Right renal cortex interstitium (tissue), 3 donors: ENCODE results near the gene IRX1. TPM values are rescaled to one million over a fixed set of nuclear protein-coding genes. Genes with fewer than 3 reads are reported as not detected.
A peak's percentile ranks its signal among the peaks of the same experiment; 100 is the strongest.

ENCODE experiments used
- DNase-seq, 3 donors: peaks; one replicate each; pipeline ENCODE4 v3.0.0-alpha.2; 2013; ENCODE audit warnings: low read depth in 3 of 3, low spot score in 2 of 3
- polyA plus RNA-seq, 3 donors: library from polyadenylated mRNA; unstranded; fragments of 120-200 nt; gene quantifications; one replicate each; pipeline ENCODE4 v1.2.1, GENCODE V29; 2013; ENCODE audit not compliant: insufficient read length in 3 of 3

IRX1 gene
- polyA plus RNA-seq, result 10 to 100 TPM; 23.9 to 28.6 (median 27.0) TPM

GRCh38 chr5:3595006-3595961 lies at the start of gene IRX1:
Gene IRX1, plus strand, starts transcription at chr5:3595832. Its CDS starts 274 bp downstream, at chr5:3596106.
- no peak for DNase-seq

DNA sequence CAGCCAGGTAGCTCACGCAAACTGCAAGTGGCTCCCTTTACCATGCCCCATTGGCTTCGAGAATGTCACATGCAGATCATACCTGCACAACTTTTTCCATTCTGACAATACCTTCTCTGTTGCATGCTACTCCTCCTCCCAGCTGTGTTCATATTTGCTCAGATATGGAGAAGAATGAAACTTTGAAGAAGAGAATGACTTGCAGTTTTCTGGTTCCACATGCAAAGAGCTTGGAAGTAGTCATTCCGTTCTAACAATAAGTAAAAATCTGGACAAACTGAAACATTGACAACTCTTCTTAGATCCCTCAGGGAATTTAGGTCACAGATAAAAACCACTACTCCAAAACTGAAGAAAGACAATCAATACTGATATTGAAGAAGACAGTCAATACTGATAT lies 49.6 kb upstream of the IRX1 start:
- no peak for DNase-seq

DNA sequence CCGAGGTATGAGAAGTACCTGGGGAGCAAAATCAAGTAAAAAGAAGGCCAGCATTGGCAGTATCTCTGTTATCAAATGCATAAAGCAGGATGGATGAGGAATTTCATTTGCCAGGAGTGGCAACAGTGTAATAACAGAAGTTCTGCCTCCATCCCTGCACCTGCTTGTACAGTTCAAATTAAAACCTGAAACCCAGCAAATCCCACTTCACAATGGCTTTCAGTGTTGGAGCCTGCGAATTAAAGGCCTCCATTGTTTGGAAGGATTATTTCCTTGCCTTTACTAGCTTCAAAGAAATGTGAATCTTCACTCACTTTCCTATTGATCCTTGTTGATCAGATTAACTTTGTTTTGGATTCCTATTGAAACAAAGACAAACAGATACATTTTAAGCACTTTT lies 31.5 kb upstream of the IRX1 start:
- no peak for DNase-seq

- peak in 1 of 3 donors; percentile 4 for DNase-seq
Observed at GRCh38 chr5:3564827-3565518, 30.7 kb upstream of the IRX1 start.

DNA sequence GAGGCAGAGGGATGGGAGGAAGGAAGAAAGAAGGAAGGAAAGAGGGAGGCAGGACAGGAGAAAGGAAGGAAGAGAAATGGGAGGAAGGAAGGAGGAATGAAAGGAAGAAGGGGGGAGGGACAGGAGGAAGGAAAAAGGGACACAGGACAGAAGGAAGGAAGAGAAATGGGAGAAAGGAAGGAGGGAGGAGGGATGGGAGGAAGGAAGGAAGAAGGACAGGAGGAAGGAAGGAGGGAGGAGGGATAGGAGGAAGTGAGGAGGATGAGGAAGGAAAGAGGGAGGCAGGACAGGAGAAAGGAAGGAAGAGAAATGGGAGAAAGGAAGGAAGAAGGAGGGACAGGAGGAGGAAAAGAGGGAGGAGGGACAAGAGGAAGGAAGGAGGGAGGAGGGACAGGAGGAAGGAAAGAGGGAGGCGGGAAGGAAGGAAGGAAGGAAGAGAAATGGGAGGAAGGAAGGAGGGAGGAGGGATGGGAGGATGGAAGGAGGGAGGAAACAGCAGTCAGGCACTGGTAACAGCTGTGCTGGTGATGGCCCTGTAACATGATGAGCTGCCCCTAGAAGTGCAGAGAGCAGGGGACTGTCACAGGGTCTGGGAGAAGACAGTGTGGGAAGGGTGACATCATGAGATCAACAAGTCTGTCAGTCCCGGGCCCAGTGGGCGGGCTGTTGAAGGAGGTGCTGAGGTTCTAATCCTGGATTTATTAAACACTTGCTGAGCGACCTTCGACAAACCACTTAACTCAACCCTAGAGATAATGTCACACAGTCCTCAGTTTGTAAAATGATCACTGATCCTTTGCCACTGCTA lies 10.7 kb upstream of the IRX1 start:
- no peak for DNase-seq

DNA sequence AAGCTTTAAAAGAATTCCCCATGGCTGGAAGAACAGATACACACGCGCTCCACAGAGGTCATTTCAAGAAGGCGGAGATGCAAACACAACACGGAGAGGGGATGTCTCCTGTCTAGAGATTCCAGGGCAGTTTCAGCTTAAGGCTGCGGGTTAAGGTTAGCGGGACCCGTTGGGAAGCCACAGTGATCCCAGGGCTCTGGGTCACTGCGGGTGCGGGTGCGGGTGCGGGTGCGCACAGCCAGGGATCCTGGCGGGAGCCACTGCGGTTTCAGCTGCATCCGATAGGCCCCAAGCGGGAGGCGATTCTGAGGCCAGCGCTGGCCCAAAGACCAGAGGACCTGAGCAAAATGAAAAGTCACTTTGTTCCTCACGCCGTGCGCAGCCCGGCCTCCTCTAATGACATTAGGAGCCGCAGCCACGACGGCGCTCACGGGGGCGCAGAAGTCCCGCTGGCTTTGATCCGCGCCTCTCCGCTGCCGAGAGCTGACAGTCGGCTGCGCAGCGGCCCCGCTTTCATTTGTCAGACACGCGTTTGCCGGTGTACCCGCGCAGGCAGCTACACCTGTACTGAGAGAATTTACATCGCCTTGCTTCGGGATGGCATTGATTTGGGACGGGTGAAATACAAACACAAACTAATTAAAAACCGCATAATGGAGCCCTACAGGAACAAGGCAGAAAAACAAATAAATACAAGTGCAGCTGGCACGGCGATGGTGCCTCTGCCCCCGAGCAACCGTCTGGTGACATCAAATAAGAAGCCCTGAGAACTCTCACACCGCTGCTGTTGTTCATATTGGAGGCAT lies 5.3 kb upstream of the IRX1 start:
- DNase-seq, result no peak

- DNase-seq, result no peak
Observed at GRCh38 chr5:3590967-3591900, 4.4 kb upstream of the IRX1 start.

DNA sequence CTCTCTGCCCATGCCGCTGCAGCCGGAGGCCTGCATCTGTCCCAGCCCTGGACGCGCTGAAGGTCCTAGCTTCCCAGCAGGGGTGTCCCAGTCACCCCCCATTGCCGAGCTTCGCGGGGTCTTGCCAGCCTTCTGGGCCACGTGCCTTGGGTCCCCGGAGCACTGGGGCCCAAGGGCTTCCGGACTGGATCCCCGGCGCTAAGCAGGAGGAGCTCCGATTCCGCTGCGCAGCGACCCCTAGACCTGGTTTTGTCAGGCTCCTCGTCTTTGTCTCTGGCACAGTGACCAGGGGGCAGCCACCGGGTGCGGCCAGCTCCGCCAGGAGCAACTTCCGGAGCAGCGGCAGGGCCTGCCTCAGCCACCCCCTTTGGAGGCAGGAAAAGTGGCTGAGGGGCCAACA lies 3.3 kb upstream of the IRX1 start:
- DNase-seq, result no peak

DNA sequence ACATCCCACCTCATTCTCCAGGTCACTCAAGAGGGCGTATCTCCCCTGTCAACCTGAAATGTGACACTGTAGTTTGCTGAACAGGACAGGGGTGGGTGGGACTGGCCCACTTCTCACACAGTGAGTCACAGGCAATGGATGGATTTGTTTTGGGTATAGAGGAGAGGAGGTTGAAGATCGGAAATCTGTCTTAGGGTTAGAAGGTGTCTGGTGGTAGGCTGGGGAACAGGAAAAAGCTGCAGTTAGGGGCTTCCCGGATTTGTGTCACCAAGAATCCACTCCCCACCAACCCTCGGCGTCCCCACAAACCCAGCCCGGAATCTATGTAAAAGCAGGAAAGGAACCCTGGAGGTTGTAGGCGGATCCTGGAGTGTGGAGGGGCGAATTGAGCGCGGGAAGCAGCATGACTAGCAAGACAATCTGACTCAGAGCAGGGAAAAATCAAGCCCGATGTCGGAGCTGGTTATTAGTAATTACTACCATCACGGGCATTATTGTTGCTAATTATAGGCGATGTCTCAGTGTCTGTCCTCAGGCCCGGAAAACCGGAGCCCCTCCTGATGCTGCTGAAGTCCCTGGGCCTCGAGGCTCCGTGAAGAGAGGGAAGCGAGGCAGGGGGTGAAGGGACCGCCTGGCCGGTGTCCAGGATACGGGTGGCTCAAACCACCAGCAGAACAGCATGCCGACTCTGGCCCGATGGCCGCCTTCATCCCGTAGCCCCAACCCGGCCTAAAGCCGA lies 1.7 kb upstream of the IRX1 start:
- no peak for DNase-seq

DNA sequence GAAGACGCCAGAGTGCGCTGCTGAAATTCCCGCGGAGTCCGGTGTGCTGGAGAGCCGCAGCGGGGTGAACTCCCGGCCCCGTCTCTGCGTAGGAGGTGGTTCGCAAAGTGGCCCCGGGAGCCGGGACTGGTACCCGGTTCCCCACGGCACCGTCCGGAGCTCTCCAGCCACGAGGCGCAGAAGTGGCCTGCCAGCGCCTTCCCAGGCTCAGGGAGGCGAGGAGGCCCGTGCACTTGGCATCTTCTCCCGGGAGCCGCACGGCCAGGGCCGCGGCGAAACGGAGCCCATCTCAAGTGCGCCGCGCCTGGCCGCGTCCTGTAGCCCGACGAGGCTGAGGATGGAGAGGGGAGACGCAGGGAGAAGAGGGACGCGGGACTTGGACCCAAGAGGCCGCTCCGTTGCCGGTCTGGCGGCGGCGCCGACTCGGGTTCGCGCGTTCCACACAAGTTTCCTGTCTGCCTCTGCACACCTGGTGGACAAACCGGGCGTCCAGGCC lies 1.1 kb upstream of the IRX1 start:
- DNase-seq, result no peak

- DNase-seq, result no peak
Observed at GRCh38 chr5:3596261-3596825, 711 bp downstream of the IRX1 start.

DNA sequence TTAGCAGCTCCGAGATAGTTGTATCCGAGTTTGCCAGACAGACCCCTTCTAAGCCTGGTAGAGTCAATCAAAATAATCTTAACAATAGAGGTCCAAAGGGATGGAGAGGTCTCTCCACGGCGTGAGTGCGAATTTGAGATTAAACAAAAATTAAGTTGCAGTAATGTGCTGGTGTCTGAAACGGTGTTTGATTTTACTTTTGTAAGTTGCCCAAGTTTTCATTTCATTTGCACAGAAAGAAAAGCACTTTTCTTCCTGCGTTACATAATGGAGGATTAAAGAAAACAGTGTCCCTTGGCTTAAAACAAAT lies 1.2 kb downstream of the IRX1 start:
- no peak for DNase-seq

- no peak for DNase-seq
Observed at GRCh38 chr5:3597167-3598007, 1.8 kb downstream of the IRX1 start.

DNA sequence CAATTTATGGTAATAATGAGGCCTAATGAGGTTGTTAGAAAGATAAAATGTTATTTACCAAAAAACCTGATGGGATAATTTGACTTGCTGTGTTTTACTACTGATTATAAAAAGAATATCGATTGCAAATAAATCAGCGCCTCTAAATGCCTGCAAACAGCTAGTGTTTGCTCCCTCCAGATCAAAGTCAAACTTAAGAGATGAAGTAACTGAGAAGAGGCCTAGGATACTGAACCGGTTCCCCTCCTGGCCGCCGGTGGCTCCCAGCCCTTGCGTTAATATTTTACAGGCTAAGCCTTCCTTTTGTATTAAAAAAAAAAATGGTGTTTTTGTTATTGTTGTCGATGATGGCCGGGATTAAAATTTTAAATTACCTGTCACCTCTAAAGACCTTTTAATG lies 2.6 kb downstream of the IRX1 start:
- no peak for DNase-seq

DNA sequence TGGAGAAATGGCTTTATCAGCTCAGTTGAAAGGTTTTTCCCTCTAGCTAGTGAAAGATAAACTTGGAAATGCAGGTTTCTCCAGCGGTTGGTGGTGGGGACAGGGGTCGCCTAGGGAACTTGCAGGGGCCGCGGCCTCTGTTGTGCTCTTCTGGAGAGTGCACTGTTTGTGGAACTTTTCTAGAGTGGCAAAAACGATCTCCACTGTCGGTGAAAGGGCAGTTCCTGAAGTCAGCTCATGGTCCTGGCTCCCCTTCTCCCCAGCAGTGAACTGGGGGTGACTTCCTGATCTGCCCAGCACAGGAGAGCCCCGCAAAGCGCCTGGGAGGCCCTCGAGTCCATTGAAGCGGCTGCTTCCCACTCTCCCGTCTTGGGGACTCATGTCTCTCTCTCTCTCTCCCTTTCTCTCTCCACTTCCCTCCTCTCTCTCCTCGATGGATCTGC lies 3.2 kb downstream of the IRX1 start:
- no peak for DNase-seq

- no peak for DNase-seq
Observed at GRCh38 chr5:3599226-3600105, 3.8 kb downstream of the IRX1 start.
